Stimulated activated CD4-positive, alpha-beta T cell treated with anti-CD3 and anti-CD28 coated beads, Interleukin-1b, Interleukin-23, amount 100 ng/mL, for 1 hour (primary cell): ENCODE data around the gene PLA2G6.

Source experiments
- DNase-seq, 2 donors: peaks; one replicate each; pipeline ENCODE4 v3.0.0-alpha.2; 2020; ENCODE audit warnings: low read depth in 2 of 2

Gene PLA2G6

GRCh38 chr22:38110863-38111852, 70.5 kb downstream of the PLA2G6 start:
- no peak for DNase-seq

- DNase-seq, result no peak
These were observed 71.4 kb downstream of the PLA2G6 start, which contains the start of gene BAIAP2L2 for GRCh38 chr22:38110008-38110862. Gene BAIAP2L2 (minus strand): TSS chr22:38110684. CDS start chr22:38110525, 159 bp downstream.

- DNase-seq, result no peak
These were observed 72.1 kb downstream of the PLA2G6 start for GRCh38 chr22:38109371-38110001.

- DNase-seq, result no peak
These were observed 72.9 kb downstream of the PLA2G6 start for GRCh38 chr22:38108561-38109319.

- no peak for DNase-seq
These were observed 73.7 kb downstream of the PLA2G6 start for GRCh38 chr22:38107692-38108515.

GRCh38 chr22:38106814-38107578, 74.6 kb downstream of the PLA2G6 start:
- no peak for DNase-seq

GRCh38 chr22:38104084-38104483, 77.5 kb downstream of the PLA2G6 start:
- DNase-seq, result no peak

- DNase-seq, result no peak
These were observed 78.0 kb downstream of the PLA2G6 start for GRCh38 chr22:38103641-38104040.

- no peak for DNase-seq
These were observed 83.0 kb downstream of the PLA2G6 start for GRCh38 chr22:38098410-38099249.

GRCh38 chr22:38097557-38098409, 83.8 kb downstream of the PLA2G6 start:
- DNase-seq, result no peak

GRCh38 chr22:38097058-38097457, 84.6 kb downstream of the PLA2G6 start:
- DNase-seq, result no peak

- no peak for DNase-seq
These were observed 92.2 kb downstream of the PLA2G6 start for GRCh38 chr22:38089474-38089851.

- DNase-seq, result no peak
These were observed 92.8 kb downstream of the PLA2G6 start for GRCh38 chr22:38088629-38089473.

- DNase-seq, result no peak
These were observed 93.8 kb downstream of the PLA2G6 start for GRCh38 chr22:38087855-38088254.

- DNase-seq, result no peak
These were observed 94.7 kb downstream of the PLA2G6 start for GRCh38 chr22:38086942-38087341.

- DNase-seq, result no peak
These were observed 95.4 kb downstream of the PLA2G6 start for GRCh38 chr22:38086001-38086845.
